GM12878 (cell line): ENCODE measurements around the gene MT1HL1. TPM values are rescaled to one million over a fixed set of nuclear protein-coding genes. Genes with fewer than 3 reads are reported as not detected.

ENCODE experiments used
- ATAC-seq: fragments of 200-7000 bp; cut with Tn5 transposase; 3 replicates; pipeline ENCODE4 v1.9.1; 2020; ENCODE audit warnings: mild to moderate bottlenecking, moderate library complexity
- BruUV-seq: library from RNA; stranded (reverse); fragments of 400-500 nt; replicated peaks from 2 replicates; lab custom pipeline; 2021; lab: Mats Ljungman, UMichigan
- CTCF ChIA-PET: fragments of 300-600 bp; sonication (Branson Sonifier 250); formaldehyde crosslinking; extraction: SDS; loops from one replicate; lab custom pipeline; 2021; ENCODE audit warnings: inconsistent platforms; lab: Yijun Ruan, JAX
- POLR2A ChIA-PET: fragments of 350-600 bp; formaldehyde crosslinking; extraction: SDS; loops from one replicate; lab custom pipeline; 2021; ENCODE audit warnings: inconsistent platforms; lab: Charles Lee
- RAD21 ChIA-PET: fragments of 300-600 bp; sonication (Branson Sonifier 250); formaldehyde crosslinking; loops from one replicate; lab custom pipeline; 2023; ENCODE audit warnings: antibody characterized with exemption; ENCODE audit not compliant: unreplicated experiment; lab: Charles Lee
- SMC1A ChIA-PET: fragments of 300-600 bp; sonication (Branson Sonifier 250); formaldehyde crosslinking; loops from one replicate; lab custom pipeline; 2023; ENCODE audit not compliant: unreplicated experiment, uncharacterized antibody; lab: Charles Lee
- DNase-seq: peaks from one replicate; pipeline ENCODE4 v3.0.0-alpha.2; 2011; ENCODE audit warnings: low read depth, low spot score
- FAIRE-seq: peaks from 3 replicates; lab custom pipeline; 2011; peaks lifted over from hg19 to GRCh38; lab: Jason Lieb, UNC
- H2AFZ ChIP-seq: 2 replicates; pipeline ENCODE4 v1.6.0; 2011; ENCODE audit warnings: low read depth, low read length, control low read depth; ENCODE audit not compliant: control insufficient read depth
- H3K27ac ChIP-seq: 2 replicates; pipeline ENCODE4 v1.5.1; 2011; ENCODE audit warnings: control low read depth; ENCODE audit not compliant: control insufficient read depth, insufficient read depth
- H3K27me3 ChIP-seq, 2 experiments: replicated peaks in 1 of 2; 2 replicates each; pipeline versions ENCODE4 v1.6.0 to v1.6.1; 2011; ENCODE audit warnings: low read length in 1 of 2; ENCODE audit not compliant: control insufficient read depth in 2 of 2, insufficient read depth in 2 of 2
- H3K36me3 ChIP-seq, 2 experiments: 2 replicates each; pipeline ENCODE4 v1.5.1; 2011; ENCODE audit warnings: low read length in 1 of 2; ENCODE audit not compliant: control insufficient read depth in 2 of 2, insufficient read depth in 2 of 2
- H3K4me1 ChIP-seq: 2 replicates; pipeline ENCODE4 v1.6.1; 2011; ENCODE audit warnings: mild to moderate bottlenecking, low read length, moderate library complexity, mixed read lengths; ENCODE audit not compliant: control insufficient read depth, insufficient read depth
- H3K4me2 ChIP-seq: 2 replicates; pipeline ENCODE4 v1.6.0; 2011; ENCODE audit warnings: control low read depth; ENCODE audit not compliant: control insufficient read depth, insufficient read depth
- H3K4me3 ChIP-seq: fragments of 200-600 bp; sonication (generic); 2 replicates; pipeline ENCODE4 v1.5.1; 2016
- H3K79me2 ChIP-seq: 2 replicates; pipeline ENCODE4 v1.6.0; 2011; ENCODE audit warnings: low read length; ENCODE audit not compliant: control insufficient read depth, insufficient read depth
- H3K9ac ChIP-seq: 2 replicates; pipeline ENCODE4 v1.8.0; 2011; ENCODE audit warnings: low read length, control low read depth, mixed read lengths; ENCODE audit not compliant: control insufficient read depth, insufficient read depth
- H3K9me3 ChIP-seq: replicated peaks from 3 replicates; pipeline ENCODE4 v1.5.1; 2011; ENCODE audit warnings: mild to moderate bottlenecking, low read length; ENCODE audit not compliant: control insufficient read depth, insufficient read depth
- H4K20me1 ChIP-seq: 2 replicates; pipeline ENCODE4 v1.6.0; 2011; ENCODE audit not compliant: control insufficient read depth, insufficient read depth
- BCL11A ChIP-seq: IDR thresholded peaks from 2 replicates; pipeline ENCODE4 v1.6.1; 2011; ENCODE audit warnings: low read depth, low read length
- BMI1 ChIP-seq: fragments of 450-650 bp; IDR thresholded peaks from 2 replicates; pipeline ENCODE4 v1.6.1; 2016; ENCODE audit warnings: mild to moderate bottlenecking, moderate library complexity, borderline replicate concordance
- EGR1 ChIP-seq, 2 experiments: IDR thresholded peaks; 1 replicate in 1 of 2; 2 replicates in 1 of 2; pipeline ENCODE4 v1.6.1; 2011 to 2012; ENCODE audit warnings: low read depth in 2 of 2, low read length in 2 of 2, borderline replicate concordance in 1 of 2, mild to moderate bottlenecking in 1 of 2, moderate library complexity in 1 of 2
- FOXM1 ChIP-seq: IDR thresholded peaks from 2 replicates; pipeline ENCODE4 v1.6.1; 2012; ENCODE audit warnings: low read depth, mild to moderate bottlenecking, inconsistent platforms, low read length, moderate library complexity
- GATAD2B ChIP-seq: fragments of 450-650 bp; conservative IDR thresholded peaks from 2 replicates; pipeline ENCODE4 v1.6.1; 2017; ENCODE audit warnings: low read depth, mild to moderate bottlenecking, moderate library complexity
- HDAC6 ChIP-seq: fragments of 200-600 bp; sonication (generic); IDR thresholded peaks from one replicate; pipeline ENCODE4 v1.8.0; 2017; ENCODE audit warnings: antibody characterized with exemption; ENCODE audit not compliant: unreplicated experiment
- HDGF ChIP-seq: fragments of 450-650 bp; IDR thresholded peaks from 2 replicates; pipeline ENCODE4 v1.6.1; 2016; ENCODE audit warnings: antibody characterized with exemption
- KAT2A ChIP-seq: conservative IDR thresholded peaks from 2 replicates; pipeline ENCODE4 v1.6.1; 2011; ENCODE audit warnings: low read depth, low read length; ENCODE audit not compliant: control insufficient read depth
- LARP7 ChIP-seq: fragments of 450-650 bp; IDR thresholded peaks from 2 replicates; pipeline ENCODE4 v1.6.1; 2017; ENCODE audit warnings: mild to moderate bottlenecking
- MYB ChIP-seq: fragments of 150-350 bp; IDR thresholded peaks from 2 replicates; pipeline ENCODE4 v1.6.1; 2014; ENCODE audit warnings: mild to moderate bottlenecking, low read depth, low read length, borderline replicate concordance
- NBN ChIP-seq: fragments of 450-650 bp; IDR thresholded peaks from 2 replicates; pipeline ENCODE4 v1.6.1; 2016
- NFYA ChIP-seq: IDR thresholded peaks from 2 replicates; pipeline ENCODE4 v1.6.1; 2011; ENCODE audit warnings: low read depth, mild to moderate bottlenecking, low read length, improper control_type of control experiment, borderline replicate concordance
- PAX8 ChIP-seq: fragments of 450-650 bp; IDR thresholded peaks from 2 replicates; pipeline ENCODE4 v1.6.1; 2017; ENCODE audit warnings: mild to moderate bottlenecking, moderate library complexity
- RUNX3 ChIP-seq: IDR thresholded peaks from 2 replicates; pipeline ENCODE4 v1.6.1; 2012; ENCODE audit warnings: low read length, inconsistent platforms
- SIX5 ChIP-seq: IDR thresholded peaks from 2 replicates; pipeline ENCODE4 v1.6.1; 2011; ENCODE audit warnings: mild to moderate bottlenecking, low read depth, low read length, moderate library complexity; ENCODE audit not compliant: severe bottlenecking
- SUZ12 ChIP-seq: fragments of 200-600 bp; sonication (generic); IDR thresholded peaks from one replicate; pipeline ENCODE4 v1.6.1; 2018; ENCODE audit warnings: antibody characterized with exemption, mild to moderate bottlenecking; ENCODE audit not compliant: unreplicated experiment
- TARDBP ChIP-seq: IDR thresholded peaks from 2 replicates; pipeline ENCODE4 v1.6.1; 2016; ENCODE audit warnings: borderline replicate concordance
- WGBS: methylation state at CpG from one replicate; pipeline ENCODE4 v1.1.6; 2016; ENCODE audit warnings: low lambda C conversion rate; ENCODE audit not compliant: insufficient replicate concordance, insufficient coverage; ENCODE audit errors: missing lambda C conversion rate; 5-methylcytosine and 5-hydroxymethylcytosine counted together
- in situ Hi-C: fragments of 300-500 bp; cut with MboI; formaldehyde crosslinking; loops from 9 replicates; pipeline ENCODE4 v1.14.3; 2018; ENCODE audit warnings: mixed read lengths
- intact Hi-C: fragments of 100-400 bp; cut with micrococcal nuclease; formaldehyde crosslinking; loops from one replicate; pipeline ENCODE4 v1.14.2; 2022; ENCODE audit not compliant: unreplicated experiment
- polyA plus RNA-seq, 11 experiments: library from polyadenylated mRNA; depleted of rRNA in 4 of 11; unstranded in 6 of 11; stranded (reverse) in 5 of 11; fragments of >200 nt; fragmentation: Nextera tagmentation in 4 of 11; fragmentation: Illumina TruSeq in 1 of 11; extraction: Ambion mirVana in 4 of 11; extraction: Trizol in 1 of 11; gene quantifications; 1 replicate in 1 of 11; 2 replicates in 10 of 11; pipeline versions ENCODE4 v1.2.1 to v1.2.3, GENCODE V29; 2011 to 2016; ENCODE audit warnings: inconsistent platforms in 2 of 11, missing spikeins in 2 of 11, low read depth in 1 of 11
- total RNA-seq, 4 experiments: library from RNA; depleted of rRNA in 3 of 4; stranded (reverse); fragments of >200 nt in 3 of 4; fragmentation: Illumina TruSeq in 1 of 4; extraction: Trizol in 1 of 4; gene quantifications; 2 replicates each; pipeline versions ENCODE4 v1.2.1 to v1.2.3, GENCODE V29; 2013 to 2021
- TF ChIP-seq, protein P1 (sequence below): fragments of 450-650 bp; IDR thresholded peaks from 2 replicates; pipeline ENCODE4 v1.6.1; 2016; ENCODE audit warnings: mild to moderate bottlenecking
- TF ChIP-seq, protein P2 (sequence below): fragments of 450-650 bp; IDR thresholded peaks from 2 replicates; pipeline ENCODE4 v1.6.1; 2017; ENCODE audit warnings: low read depth, mild to moderate bottlenecking, moderate library complexity
- TF ChIP-seq, protein P3 (sequence below): fragments of 450-650 bp; IDR thresholded peaks from 2 replicates; pipeline ENCODE4 v1.6.1; 2017; ENCODE audit warnings: antibody characterized with exemption, mild to moderate bottlenecking, moderate library complexity

The MT1HL1 gene
- total and polyA plus RNA-seq, 10 of the 15 experiments (the other 5 are each of a cell fraction or from before 2014, with no cell fraction given): not detected

DNA sequence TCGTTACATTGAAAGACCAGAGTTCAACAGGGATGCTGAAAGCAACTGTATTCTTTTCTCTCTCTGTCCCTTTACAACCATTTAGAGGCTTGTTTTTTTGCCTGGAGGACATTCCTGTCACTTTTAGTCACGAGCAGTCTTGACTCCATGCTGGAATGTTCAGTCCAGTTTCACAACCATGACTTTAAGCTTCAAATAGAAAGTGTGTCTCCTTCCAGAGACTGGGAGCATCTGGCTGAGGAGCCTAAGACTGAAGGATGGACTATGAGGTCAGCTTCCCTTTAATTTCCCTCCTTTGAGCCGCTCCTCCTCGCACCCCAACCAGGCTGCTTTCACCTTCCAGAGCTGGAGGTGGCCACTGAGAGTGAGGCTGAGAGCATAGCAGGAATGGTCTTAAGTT is 27.2 kb upstream of the MT1HL1 start (continued):
- TF ChIP-seq, protein P1, sequence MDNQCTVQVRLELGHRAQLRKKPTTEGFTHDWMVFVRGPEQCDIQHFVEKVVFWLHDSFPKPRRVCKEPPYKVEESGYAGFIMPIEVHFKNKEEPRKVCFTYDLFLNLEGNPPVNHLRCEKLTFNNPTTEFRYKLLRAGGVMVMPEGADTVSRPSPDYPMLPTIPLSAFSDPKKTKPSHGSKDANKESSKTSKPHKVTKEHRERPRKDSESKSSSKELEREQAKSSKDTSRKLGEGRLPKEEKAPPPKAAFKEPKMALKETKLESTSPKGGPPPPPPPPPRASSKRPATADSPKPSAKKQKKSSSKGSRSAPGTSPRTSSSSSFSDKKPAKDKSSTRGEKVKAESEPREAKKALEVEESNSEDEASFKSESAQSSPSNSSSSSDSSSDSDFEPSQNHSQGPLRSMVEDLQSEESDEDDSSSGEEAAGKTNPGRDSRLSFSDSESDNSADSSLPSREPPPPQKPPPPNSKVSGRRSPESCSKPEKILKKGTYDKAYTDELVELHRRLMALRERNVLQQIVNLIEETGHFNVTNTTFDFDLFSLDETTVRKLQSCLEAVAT: no peak
- TF ChIP-seq EGR1 (IDR thresholded peaks at IDR 0.05; ENCODE audit: borderline replicate concordance in 1 of 2, low read depth in 2 of 2, low read length in 2 of 2) (no peak), SUZ12 (no peak), HDGF (no peak), PAX8 (no peak), LARP7 (no peak), GATAD2B (no peak), FOXM1 (no peak), BCL11A (no peak), SIX5 (no peak), HDAC6 (no peak), KAT2A (no peak)

DNA sequence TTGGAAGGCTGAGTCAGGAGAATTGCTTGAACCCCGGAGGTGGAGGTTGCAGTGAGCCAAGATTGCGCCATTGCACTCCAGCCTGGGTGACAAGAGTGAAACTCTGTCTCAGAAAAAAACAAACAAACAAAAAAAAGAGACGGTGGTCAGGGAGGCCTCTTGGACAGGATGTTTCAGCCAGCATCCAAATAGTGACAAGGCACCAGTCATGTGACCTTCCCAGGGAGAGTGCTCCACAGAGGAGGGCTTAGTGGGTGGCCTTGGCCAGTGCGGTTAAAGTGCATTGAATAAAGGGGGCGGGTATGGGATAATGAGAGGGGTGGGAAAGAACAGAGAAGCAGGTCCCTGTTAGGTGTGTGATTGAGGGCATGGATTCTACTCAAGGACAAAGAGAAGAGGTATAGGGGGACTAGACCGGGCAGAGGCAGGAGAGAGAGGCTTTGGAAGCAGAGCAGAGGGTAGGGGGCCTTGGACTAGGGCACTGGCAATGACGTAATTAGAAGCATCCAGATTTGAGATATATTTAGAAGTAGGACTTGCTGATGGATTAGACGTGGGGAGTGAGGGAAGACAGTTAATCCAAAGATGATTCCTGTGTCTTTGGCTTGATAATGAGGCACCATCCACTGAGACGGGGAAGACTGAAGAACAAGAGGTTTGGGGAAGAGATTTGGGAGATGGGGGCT is 25.8 kb upstream of the MT1HL1 start:
- intact Hi-C loops: no loop called here
- no peaks in the 10 kb centered on the region for H3K9me3 ChIP-seq
- no peak overlapping the region for H3K9ac ChIP-seq
- ChIA-PET POLR2A (no interaction called here), RAD21 (no interaction called here), SMC1A (no interaction called here), CTCF (no interaction called here)
- H3K27me3 ChIP-seq: no peaks in the 10 kb centered on the region; a peak in 1 of 4 replicates
- no peak overlapping the region for H2AFZ ChIP-seq
- no peaks in the 10 kb centered on the region for H3K4me1 ChIP-seq
- no peak overlapping the region for H3K4me2 ChIP-seq
- H3K36me3 ChIP-seq: no peaks in the 10 kb centered on the region
- no peak for DNase-seq
- H3K79me2 ChIP-seq: no peaks in the 10 kb centered on the region
- in situ Hi-C loops: no loop called here
- FAIRE-seq: no peak
- no peaks in the 10 kb centered on the region for H4K20me1 ChIP-seq
- TF ChIP-seq NFYA (no peak), NBN (no peak), BMI1 (no peak), MYB (no peak), RUNX3 (no peak), TARDBP (no peak)
- TF ChIP-seq, protein P2, sequence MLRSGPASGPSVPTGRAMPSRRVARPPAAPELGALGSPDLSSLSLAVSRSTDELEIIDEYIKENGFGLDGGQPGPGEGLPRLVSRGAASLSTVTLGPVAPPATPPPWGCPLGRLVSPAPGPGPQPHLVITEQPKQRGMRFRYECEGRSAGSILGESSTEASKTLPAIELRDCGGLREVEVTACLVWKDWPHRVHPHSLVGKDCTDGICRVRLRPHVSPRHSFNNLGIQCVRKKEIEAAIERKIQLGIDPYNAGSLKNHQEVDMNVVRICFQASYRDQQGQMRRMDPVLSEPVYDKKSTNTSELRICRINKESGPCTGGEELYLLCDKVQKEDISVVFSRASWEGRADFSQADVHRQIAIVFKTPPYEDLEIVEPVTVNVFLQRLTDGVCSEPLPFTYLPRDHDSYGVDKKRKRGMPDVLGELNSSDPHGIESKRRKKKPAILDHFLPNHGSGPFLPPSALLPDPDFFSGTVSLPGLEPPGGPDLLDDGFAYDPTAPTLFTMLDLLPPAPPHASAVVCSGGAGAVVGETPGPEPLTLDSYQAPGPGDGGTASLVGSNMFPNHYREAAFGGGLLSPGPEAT: no peak
- TF ChIP-seq, protein P3, sequence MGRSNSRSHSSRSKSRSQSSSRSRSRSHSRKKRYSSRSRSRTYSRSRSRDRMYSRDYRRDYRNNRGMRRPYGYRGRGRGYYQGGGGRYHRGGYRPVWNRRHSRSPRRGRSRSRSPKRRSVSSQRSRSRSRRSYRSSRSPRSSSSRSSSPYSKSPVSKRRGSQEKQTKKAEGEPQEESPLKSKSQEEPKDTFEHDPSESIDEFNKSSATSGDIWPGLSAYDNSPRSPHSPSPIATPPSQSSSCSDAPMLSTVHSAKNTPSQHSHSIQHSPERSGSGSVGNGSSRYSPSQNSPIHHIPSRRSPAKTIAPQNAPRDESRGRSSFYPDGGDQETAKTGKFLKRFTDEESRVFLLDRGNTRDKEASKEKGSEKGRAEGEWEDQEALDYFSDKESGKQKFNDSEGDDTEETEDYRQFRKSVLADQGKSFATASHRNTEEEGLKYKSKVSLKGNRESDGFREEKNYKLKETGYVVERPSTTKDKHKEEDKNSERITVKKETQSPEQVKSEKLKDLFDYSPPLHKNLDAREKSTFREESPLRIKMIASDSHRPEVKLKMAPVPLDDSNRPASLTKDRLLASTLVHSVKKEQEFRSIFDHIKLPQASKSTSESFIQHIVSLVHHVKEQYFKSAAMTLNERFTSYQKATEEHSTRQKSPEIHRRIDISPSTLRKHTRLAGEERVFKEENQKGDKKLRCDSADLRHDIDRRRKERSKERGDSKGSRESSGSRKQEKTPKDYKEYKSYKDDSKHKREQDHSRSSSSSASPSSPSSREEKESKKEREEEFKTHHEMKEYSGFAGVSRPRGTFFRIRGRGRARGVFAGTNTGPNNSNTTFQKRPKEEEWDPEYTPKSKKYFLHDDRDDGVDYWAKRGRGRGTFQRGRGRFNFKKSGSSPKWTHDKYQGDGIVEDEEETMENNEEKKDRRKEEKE: no peak
- no peak overlapping the region for H3K4me3 ChIP-seq
- no TSS peak for BruUV-seq
- ATAC-seq: no peak
- H3K27ac ChIP-seq: no peak overlapping the region
- WGBS: 42% methylated on average over 9 of the region's 9 CpGs
